HG03558 (cell line): ENCODE results near the gene SOCS2.
"Not testable (repeated sequence)": the region's sequence is repeated elsewhere in the genome, so short reads cannot be mapped to it uniquely, and the experiment has no call there.

Source experiments
- ATAC-seq: cut with Tn5 transposase; IDR thresholded peaks from one replicate; pipeline ENCODE4 v1.9.1; 2021; ENCODE audit warnings: moderate number of reproducible peaks; ENCODE audit not compliant: unreplicated experiment; ENCODE audit errors: extremely low read depth

Gene SOCS2

DNA sequence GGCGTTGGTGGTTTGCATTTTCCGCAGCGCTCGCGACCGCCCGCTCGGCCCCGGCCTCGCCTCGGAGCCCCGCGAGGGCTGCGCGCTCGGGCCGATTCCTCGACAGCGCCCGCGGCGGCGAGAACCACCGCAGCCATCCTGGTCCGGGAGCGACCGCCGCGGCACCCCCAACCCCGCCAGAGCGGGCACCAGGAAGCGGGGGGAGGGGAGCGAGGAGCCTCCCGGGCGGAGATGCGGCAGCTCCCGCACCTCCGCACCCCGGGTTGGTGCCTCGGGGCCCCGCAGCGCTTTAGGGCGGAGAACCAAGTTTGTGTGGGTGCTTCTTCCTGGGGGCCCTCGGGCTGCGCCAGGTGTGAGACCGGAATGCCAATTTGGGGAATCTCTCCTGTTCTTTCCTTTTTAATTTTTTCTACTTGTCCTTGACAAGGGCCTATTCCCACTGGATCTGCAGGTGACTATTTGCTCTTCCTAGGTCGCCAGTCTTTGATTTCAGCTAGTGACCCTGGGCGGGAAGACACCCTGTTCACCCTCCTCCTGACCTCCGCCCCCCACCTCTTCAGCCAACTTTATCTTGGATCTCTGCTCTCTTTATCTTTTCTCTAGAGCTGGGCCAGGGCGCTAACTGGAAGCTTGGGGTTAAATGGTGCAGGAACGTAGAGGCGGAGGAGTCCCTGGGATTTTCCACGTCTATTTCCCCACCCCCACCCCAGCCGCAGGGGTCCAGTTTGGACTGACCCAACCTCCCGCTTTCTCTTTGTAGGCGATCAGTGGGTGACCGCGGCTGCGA, at the start of gene SOCS2:
Gene SOCS2 (plus strand): TSS at position 751 of the 787 bp plus-strand sequence. CDS start 223 bp downstream, outside the sequence.
- no peak for ATAC-seq

DNA sequence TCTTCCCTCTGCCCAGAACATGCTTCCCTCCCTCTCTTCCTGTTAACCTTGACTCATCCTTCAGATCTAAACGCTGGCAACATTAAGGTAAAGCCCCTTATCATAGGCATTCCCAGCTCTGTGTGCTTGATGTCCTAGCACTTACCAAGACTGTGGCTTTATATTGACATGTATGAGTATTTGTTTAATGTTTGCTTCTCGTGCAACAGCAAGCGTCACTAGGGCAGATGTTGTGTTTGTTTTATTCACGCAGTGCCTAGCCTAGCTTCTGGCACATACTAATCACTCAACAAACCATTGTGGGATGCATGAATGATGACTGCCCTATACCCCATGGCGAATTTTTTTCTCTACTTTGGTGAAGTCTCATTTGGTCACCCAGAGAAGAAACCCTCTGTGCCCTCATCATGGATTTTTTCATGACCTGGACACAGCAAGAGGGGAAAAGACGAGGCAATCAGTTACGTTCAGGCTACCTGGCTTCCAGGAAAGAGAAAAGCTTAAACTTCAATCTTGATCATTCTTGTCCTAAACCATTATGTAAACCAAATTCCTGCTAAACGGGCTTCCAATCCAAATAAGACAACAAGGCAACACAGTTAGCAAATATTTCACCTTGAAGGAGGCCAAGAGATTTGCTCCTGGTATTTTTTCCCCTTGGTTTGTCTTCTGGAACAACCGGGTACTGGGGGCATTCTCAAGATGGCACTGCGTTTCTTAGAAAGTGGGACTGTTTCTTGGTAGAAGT, 47.9 kb upstream of the SOCS2 start:
- no peak for ATAC-seq

DNA sequence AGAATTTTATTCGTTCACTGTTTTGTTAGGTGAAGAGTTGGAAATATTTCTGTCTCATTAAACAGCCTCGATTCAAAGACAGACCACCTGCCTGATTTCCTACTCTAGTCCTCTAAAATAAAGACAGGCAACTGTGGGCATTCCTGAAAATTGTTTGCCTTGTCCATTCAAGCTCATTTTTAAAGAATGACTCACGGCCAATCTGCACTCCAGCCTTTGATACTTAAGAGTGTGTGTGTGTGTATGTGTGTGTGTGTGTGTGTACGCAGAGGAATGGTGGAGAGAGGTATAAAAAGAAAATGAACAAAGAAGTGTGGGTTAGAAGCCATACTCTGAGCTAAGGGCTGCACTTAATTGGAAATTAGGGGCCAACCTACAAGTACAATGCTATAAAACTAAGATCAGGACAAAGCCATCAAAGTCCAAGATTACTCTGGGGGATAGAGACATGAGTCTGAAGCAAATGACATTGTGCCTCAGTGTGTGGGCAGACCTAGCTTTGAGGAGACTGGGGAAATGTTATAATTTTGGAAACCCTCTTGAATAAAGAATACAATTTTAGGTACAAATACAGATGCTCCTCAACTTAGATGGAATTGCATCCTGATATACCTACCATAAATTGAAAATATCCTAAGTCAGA, 45.6 kb upstream of the SOCS2 start:
- no peak for ATAC-seq

DNA sequence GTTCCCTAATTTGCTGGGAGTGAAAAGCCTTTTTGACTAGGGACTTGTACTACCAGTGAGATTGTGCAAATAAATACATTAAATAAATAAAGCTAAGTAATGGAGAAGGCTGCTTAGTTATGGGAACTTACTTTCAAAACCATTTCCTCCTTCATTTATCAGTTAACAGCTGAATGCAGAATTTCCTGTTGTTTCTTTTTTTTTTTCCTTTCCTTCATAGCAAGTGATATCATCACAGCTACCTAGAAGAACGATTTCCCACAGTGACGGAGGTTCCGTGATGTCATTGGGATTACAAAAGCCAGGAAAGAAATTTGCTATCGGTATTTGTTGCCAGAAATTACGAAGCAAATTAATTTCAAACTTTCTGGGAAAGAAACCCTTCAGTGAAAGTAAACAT, 42.1 kb upstream of the SOCS2 start:
- no peak for ATAC-seq

DNA sequence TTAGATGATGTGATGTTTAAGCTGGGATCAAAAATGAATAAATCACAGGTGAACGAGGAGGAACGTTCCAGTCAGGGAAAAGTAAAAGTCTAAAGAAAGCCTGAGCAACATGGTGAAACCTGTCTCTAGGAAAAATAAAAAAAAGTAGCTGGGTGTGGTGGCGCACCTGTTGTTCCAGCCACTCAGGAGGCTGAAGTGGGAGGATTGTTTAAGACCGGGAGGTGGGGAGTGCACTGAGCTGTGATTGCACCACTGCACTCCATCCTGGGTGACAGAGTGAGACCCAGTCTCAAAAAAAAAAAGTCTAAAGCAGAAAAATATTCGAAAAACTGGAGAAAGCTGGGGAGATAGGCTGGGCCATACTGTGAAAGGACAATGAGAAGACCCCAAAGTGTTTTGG, 39.2 kb upstream of the SOCS2 start:
- ATAC-seq, result no peak

DNA sequence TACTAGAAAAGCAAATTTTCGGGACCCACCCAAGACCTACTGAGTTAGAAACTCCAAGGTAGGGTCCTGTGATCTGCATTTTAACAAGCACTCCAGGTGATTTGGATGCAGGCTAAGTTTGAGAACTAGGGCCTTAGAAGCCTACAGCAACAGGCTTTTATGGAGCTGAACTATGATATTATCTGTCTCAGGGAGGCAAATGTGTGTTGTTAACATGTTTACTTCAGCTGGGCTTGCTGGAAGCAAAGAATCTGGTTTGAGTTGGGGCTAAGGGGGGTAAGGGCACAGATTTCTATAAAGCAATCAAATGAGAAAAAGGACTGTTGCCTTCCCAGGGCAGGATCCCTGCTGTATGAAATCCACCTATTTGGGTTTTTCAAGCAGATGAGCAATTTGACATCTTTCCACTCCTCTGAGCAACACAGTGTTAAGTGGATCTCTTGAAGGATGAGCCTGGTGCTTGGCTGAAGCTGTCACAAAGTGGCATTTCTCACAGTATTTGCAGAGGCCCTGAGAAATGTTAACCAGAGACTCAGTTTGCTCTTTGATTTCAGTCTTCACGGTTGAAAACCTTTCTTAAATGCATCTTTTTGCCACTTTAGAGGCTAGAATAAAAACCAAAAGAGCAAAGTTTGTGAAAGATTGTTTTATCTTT, 36.2 kb upstream of the SOCS2 start:
- no peak for ATAC-seq

- peak; percentile 76 for ATAC-seq
Observed at GRCh38 chr12:93536766-93537488, 35.5 kb upstream of the SOCS2 start.

GRCh38 chr12:93537769-93538168, 34.7 kb upstream of the SOCS2 start:
- ATAC-seq, result no peak

DNA sequence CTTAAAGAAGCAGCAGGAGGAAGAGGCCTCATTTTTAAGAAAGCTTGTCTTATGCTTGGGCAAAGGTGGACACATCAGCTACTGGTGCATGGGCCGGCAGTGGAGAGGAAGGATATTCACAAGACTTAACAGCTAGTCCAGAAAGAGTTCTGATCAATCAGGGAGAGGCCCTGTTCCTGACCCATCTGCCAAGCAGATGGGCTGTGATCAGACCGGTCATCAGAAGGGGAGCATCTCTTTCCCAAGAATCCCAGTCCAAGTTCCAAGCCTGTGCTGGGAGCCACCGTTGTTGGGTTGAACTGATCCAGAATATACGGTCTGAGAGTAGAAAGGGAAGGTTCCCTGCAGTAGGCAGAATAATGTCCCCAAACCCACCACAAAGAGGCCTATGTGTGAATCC, 32.7 kb upstream of the SOCS2 start:
- no peak for ATAC-seq

- no peak for ATAC-seq
Observed at GRCh38 chr12:93540466-93540865, 32.0 kb upstream of the SOCS2 start.

DNA sequence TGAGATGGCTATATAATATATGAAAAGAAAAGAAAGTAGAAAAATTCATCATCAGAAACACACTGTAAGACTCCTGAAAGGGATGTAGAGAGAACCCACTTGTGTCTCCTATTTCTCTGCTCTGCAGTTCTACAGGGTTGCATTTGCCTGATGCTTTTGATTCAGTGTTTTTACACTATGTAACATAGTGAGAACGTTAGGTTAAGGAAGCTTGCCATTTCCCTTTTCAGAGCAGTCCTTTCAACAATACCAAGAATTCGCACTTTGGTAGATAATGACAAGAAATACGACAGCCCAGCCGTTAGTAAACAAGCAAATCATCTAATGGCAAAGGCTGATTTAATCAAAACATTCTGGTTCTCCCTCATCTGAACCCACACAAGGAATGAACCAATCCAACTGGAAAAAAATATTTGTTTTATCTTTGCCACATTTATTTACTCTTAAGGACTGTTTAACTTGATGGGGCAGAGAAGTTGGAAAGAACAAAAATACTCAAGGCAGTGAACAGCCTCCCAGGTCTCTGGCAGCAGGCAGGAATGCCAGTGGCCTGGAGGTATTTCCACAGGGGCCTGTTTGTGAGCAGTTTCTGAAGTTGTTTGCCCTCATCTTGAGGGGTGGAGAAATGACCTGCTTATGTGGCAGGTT, 30.8 kb upstream of the SOCS2 start:
- no peak for ATAC-seq

GRCh38 chr12:93547778-93548177, 24.7 kb upstream of the SOCS2 start:
- ATAC-seq, result no peak

- ATAC-seq, result no peak
Observed at GRCh38 chr12:93549174-93549573, 23.3 kb upstream of the SOCS2 start.

DNA sequence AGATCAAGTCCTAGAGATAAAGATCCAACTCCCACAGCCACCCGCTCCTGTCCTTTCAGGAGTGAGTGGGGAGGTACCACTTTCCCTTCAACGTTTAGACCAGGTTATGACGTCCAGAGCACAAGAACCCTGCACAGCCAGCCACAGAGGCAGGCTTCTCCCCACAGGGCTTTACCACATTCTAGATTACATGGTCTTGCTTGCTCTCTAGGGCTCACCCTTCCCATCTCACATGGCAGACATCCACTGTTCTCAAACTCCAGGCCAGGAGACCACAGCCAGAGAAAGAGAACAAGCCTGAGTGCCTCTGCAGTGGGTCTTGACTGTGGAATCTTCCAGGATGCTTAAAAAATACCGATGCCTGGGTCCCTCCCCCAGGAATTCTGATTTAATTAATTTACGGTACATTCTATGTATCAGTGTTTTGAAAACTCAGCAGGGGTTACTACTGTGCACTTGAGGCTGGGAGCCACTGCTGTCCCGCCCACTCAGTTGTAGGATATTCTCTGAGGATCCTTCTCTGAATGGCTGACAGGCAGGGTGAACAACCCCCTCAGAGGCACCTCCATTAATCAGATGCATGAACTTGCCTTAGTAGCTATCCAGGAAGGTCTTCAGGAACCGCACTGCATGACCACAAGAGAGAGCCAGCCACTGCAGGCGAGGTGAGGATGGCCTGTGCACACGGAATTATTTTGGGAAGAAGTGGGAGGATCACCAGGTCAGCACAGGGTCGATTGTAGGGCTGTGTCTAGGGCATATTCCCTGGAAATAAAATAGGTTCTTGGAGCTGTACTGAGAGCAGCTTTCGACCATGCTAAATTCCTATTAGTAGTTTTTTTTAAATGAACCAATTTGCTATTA, 21.5 kb upstream of the SOCS2 start:
- no peak for ATAC-seq

DNA sequence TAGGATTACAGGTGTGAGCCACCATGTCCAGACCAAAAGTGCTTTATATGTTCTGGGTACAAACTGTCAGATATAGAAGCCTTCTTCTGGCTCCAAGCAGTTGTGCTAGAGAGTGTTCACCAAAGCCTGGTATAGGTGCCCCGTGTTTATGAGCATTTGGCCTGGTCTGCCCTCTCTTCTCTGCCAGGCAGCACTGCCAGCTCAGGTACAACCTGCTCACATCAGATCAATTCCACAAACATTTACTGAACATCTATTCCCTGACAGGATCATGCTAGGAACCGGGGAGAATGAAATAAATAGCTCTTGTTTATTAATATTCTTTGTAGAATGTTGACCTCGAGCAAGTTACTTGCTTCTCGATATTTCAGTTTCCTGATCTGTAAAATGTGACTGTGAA, 20.0 kb upstream of the SOCS2 start:
- ATAC-seq, result no peak

DNA sequence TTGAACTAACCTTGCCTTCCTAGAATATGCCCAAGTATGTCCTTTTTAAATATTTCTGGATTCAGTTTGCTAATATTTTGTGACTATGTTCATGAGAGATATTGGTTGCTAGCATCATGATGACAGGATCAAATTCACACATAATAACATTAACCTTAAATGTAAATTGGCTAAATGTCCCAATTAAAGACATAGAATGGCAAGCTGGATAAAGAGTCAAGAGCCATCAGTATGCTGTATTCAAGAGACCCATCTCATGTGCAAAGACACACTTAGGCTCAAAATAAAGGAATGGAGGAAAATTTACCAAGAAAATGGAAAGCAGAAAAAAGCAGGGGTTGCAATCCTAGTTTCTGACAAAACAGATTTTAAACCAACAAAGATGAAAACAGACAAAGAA, 14.6 kb upstream of the SOCS2 start:
- ATAC-seq, result not testable (repeated sequence)

DNA sequence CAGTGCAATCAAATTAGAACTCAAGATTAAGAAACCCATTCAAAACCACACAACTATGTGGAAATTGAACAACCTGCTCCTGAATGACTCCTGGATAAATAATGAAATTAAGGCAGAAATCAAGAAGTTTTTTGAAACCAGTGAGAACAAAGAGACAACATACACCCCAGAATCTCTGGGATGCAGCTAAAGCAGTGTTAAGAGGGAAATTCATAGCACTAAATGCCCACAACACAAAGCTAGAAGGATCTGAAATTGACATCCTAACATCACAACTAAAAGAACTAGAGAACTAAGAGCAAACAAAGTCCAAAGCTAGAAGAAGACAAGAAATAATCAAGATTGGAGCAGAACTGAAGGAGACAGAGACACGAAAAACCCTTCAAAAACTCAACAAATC, 13.8 kb upstream of the SOCS2 start:
- ATAC-seq, result not testable (repeated sequence)

DNA sequence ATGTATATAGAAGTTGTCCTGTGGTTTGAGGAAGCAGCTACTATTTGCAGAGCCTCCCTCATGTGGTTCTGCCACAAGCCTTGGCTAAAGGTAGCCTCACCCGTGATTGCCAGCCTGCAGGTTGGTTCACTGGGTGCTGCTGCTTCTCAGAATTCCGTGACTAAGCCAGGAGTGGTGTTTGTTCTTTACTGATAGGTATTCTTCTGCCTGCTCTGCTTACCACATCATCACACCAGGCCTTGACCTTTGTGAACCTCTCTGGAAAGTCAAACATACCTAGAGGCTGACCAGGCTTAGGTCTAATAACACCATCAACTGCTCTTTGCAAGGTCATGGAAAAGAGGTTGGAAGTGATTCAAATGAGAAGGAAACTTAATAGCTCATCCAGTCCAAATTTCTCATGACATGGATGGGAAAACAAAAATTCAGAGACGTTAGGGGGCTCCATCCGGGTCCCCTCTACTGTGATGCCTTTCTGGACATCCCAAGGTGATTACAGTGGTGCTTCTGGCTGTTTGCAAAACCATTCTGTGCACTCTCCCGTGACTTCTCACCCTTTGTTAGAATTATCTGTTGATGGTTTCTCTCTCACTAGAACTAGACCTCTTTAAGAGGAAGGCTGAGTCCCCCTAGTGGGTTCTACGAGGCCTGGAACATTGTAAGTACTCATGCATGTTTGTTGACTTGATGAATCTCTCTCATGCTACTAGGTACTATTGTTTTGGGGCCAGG, 8.5 kb upstream of the SOCS2 start:
- ATAC-seq, result no peak
